Hematopoietic multipotent progenitor cell treated with erythropoietin and hydrocortisone succinate and interleukin-3 and kit ligand, for 6 days (in vitro differentiated cells): ENCODE data around the gene MAST1.
A peak's percentile ranks its signal among the peaks of the same experiment; 100 is the strongest.
"Not testable (repeated sequence)": the region's sequence is repeated elsewhere in the genome, so short reads cannot be mapped to it uniquely, and the experiment has no call there.

ENCODE experiments used
- DNase-seq: peaks from one replicate; pipeline ENCODE4 v3.0.0-alpha.2; 2015

Gene MAST1

GRCh38 chr19:12841094-12841493 is 2.8 kb downstream of the MAST1 start:
- DNase-seq: peak; percentile 78

DNA sequence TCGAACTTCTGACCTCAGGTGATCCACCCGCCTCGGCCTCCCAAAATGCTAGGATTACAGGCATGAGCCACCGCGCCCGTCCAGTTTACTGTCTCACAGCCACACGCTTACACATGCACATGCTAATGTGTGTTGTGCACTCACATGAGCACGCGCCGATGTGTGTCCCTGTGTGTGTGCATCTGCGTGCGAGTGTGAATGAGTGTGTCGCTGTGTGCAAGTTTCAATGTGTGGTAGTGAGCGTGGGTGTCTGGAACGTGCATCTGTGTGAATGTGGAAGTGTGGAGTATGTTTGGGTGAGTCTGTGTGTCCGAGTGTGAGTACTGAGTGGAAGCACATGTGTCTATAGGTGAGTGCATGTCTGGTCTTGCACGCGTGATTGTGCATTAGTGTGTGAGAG is 4.2 kb downstream of the MAST1 start:
- DNase-seq: no peak

DNA sequence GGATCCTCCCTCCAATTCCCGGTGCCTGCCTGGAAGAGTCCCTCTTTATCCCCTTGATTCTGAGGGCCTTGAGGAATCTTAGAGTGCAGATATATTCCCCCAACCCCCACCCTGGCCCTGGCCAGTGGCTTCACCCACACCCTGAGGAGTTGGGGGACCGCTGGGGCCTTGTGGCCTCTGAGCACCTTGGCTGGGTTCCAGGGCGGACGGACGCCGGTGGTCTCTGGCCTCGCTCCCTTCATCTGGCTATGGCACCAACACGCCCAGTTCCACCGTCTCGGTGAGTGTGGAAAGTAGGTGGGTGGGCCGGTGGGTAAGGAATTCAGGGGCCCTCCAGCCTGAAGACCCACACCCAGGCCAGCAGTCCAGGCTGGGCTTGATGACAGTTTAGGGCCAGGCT is 5.0 kb downstream of the MAST1 start:
- DNase-seq: no peak

GRCh38 chr19:12843999-12844732 is 5.9 kb downstream of the MAST1 start:
- no peak for DNase-seq

- not testable (repeated sequence) for DNase-seq
Observed at GRCh38 chr19:12846613-12847012, 8.3 kb downstream of the MAST1 start.

DNA sequence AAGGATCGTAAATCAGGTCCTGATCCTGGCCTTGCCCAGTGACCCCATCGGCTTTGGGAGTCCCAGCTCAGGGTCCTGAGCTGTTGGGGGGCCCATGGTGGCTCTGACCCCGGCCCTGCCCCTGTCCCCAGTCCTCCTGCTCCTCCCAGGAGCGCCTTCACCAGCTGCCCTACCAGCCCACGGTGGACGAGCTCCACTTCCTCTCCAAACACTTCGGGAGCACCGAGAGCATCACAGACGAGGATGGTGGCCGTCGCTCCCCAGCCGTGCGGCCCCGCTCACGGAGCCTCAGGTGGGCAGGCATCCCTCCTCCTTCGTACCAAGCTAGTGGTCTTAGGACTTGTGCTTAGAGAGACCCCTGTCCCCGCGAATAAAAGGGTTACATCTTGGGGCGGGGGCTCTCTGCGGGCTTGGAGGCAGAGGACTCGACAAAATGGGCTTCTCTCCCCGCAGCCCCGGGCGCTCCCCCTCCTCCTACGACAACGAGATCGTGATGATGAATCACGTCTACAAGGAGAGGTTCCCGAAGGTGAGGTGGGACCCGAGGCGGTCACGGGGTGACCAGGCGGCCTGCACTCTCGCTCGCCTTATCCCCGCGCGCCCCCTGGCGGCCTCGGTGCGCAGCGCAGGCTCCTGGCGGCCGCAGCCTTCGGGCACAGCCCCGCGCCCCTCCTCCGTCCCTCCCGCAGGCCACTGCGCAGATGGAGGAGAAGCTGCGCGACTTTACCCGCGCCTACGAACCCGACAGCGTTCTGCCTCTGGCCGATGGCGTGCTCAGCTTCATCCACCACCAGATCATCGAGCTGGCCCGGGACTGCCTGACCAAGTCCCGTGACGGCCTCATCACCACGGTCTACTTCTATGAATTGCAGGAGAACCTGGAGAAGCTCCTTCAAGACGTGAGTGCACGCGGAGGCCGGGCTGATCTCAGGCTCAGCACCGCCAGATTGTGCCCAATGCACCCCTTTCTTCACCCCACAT is 9.1 kb downstream of the MAST1 start:
- peak; percentile 78 for DNase-seq

DNA sequence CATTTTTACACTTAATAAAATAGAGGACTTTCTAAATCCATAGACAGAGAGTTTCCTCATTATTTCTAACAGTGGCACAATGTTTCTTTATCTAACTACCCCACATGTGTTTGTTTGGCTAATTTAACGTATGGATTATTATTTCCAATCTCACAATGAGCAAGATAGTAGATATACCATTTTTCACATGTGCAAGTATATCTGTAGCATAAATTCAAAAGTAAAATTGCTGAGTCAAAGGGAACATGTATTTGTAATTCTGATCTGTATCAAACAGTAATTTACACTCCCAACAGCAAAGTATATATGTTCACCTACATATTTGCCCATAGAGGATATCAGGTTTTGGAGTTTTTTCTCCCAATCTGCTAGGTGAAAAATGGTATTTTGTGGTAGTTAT is 18.3 kb downstream of the MAST1 start:
- peak; percentile 74 for DNase-seq

DNA sequence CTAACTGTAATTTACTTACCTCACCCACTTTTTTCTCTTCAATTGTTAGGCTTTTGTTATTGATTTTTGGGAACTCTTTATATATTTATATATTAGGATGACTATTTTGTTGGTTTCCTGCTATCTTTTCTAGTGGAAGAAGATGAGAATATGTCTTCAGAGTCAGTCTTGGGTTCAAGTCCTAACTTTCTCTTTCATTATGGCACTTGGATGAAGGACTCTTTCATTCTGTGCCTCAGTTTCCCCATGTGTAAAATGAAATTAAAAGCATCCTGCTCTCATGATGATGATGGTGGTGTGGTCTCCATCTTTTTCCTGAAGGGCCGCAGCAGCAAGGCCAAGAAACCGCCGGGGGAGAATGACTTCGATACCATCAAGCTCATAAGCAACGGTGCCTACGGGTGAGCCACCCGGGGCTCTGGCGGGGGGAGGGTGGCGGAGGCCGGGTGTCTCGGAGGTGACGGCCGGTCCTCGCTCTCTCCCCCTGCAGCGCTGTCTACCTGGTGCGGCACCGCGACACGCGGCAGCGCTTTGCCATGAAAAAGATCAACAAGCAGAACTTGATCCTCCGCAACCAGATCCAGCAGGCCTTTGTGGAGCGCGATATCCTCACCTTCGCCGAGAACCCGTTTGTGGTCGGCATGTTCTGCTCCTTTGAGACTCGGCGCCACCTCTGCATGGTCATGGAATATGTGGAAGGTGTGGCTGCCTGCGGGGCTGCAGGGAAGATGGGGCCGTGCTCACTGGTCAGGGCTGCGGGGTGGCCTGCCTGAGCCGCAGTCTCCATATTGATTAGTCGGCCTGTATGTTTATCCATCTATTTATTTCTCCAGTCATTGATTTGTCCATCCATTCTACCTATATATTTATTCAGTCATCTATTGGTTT is 20.0 kb downstream of the MAST1 start:
- no peak for DNase-seq

DNA sequence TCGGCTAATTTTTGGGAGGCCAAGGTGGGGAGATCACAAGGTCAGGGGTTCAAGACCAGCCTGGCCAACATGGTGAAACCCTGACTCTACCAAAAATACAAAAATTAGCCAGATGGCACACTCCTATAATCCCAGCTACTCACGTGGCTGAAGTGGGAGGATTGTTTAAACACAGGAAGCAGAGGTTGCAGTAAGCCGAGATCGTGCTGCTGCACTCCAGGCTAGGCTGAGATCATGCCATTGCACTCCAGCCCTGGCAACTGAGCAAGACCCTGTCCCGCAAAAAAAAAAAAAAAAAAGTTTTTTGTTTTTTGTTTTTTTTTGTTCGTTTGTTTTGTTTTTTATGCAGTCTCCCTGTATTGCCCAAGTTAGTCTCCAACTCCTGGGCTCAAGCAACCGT is 21.2 kb downstream of the MAST1 start:
- no peak for DNase-seq

DNA sequence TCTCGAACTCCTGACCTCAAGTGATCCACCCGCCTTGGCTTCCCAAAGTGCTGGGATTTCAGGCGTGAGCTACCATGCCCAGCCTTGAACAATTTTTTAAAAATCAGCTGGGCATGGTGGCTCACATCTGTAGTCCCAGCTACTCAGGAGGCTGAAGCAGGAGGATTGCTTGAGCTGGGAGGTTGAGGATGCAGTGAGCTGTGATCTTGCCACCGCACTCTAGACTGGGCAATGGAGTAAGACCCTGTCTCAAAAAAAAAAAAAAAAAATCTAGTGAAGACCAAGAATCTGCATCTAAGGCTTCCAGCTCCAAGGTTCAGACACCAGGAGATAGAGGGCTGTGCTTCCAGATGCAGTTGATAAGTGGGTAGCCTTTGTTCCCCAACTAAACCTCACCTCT is 25.8 kb downstream of the MAST1 start:
- no peak for DNase-seq

DNA sequence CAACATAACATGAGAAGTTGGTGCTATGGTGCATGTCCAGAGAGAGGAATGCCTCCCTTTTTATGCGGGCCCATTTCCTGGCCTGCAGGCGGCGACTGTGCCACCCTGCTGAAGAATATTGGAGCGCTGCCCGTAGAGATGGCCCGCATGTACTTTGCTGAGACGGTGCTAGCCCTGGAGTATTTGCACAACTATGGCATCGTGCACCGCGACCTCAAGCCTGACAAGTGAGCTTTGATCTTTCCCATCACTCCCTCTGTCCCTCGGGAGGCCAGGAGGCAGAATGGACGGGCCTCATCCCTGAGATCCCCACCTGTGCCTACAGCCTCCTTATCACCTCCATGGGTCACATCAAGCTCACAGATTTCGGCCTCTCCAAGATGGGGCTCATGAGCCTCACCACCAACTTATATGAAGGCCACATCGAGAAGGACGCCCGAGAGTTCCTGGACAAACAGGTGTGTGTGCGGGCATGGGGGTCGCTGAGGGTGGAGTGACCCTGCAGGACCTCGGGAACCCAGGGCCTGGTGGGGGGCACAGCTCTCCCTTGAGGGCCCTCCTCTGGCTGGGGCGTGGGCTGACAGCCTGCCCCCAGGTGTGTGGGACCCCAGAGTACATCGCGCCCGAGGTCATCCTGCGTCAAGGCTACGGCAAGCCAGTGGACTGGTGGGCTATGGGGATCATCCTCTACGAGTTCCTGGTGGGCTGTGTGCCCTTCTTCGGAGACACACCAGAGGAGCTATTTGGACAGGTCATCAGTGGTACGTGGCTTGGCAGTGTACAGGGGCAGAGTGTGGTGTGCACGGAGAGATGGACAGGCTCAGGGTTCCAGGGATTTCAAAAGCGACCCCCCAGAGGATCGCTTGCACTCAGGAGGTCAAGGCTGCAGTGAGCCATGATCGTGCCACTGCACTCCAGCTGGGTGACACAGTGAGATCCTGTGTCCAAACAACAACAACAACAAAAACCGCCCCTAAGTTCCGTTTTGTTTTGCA is 26.7 kb downstream of the MAST1 start:
- DNase-seq: peak; percentile 32

DNA sequence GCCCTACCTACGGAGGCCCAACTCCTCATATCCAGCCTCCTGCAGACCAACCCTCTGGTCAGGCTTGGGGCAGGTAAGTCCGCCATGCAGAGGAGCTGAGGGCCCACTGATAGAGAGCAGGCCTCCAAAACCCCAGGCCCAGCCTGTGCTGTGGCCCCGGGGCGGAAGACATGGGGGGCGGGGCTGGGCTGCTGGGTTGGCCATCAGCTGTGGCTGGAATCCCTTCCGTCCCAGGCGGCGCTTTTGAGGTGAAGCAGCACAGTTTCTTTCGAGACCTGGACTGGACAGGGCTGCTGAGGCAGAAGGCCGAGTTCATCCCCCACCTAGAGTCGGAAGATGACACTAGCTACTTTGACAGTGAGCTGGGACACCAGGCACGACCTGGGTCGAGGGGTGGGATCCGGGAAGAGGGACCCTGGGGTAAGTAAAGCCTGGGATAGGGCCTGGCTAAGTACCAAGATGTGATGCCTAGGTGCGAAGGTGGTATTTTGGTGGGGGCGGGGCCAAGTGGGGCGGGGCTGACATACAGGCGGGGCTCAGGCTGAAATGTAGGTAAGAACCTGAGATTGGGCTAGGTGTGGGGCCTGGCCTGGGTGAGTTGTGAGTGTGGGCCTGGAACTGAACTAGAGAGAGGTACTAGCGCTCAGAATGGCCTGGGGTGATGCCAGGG is 27.6 kb downstream of the MAST1 start:
- DNase-seq: no peak

- DNase-seq: no peak
Observed at GRCh38 chr19:12866416-12867119, 28.3 kb downstream of the MAST1 start.

DNA sequence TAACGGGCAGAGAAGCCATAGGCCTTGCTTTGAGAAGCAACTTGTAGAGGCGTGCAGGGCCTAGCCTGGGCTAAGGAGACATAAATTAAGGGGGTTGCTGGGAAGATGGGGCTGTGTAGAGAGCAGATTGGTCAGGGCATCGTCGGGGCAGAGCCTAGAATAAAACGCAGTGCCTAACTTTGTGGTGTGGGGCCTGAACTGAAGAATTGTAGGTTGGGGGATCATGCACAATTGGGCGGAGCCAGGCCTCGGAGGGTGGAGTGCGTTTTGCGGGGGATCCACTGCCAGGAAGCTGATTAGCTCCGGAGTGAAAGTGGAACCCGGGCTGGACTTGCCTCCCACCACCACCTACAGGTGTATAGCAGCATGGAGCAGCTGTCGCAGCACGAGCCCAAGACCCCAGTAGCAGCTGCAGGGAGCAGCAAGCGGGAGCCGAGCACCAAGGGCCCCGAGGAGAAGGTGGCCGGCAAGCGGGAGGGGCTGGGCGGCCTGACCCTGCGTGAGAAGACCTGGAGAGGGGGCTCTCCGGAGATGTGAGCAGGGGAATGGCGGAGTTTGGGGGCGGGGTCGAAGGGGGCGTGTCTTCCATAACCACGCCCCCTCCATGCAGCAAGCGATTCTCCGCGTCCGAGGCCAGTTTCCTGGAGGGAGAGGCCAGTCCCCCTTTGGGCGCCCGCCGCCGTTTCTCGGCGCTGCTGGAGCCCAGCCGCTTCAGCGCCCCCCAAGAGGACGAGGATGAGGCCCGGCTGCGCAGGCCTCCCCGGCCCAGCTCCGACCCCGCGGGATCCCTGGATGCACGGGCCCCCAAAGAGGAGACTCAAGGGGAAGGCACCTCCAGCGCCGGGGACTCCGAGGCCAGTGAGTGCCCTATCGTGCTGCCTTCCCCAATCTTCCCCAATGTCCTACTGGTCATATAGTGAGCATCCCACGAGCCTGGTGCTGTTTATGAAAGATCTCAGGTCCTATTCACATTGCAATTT is 29.1 kb downstream of the MAST1 start:
- DNase-seq: peak; percentile 90

DNA sequence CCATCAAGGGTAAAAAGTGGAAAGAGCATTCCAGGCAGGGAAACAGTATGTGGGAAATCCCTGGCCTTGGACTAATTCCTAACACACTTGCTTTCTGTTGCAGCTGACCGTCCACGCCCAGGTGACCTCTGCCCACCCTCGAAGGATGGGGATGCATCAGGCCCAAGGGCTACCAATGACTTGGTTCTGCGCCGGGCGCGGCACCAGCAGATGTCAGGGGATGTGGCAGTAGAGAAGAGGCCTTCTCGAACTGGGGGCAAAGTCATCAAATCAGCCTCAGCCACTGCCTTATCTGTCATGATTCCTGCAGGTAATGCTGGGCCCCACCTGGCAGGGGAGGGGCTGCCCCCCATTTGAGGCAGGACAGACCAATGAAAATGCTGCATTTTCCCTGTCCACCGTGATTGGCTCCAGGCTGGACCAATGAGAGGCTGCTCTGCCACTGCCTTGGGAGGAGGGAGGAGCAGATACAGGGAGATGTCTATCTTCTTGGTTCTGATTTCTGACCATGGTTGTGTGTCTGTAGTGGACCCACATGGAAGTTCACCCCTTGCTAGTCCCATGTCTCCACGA is 30.3 kb downstream of the MAST1 start:
- no peak for DNase-seq

- DNase-seq: no peak
Observed at GRCh38 chr19:12871681-12872080, 33.4 kb downstream of the MAST1 start.

GRCh38 chr19:12872255-12872654 is 33.9 kb downstream of the MAST1 start:
- DNase-seq: peak; percentile 40
